Tibial artery (tissue), 4 donors: ENCODE results near the gene SUSD3.
"Not testable (repeated sequence)": the region's sequence is repeated elsewhere in the genome, so short reads cannot be mapped to it uniquely, and the experiment has no call there.

Source experiments
- DNase-seq, 2 donors: peaks; one replicate each; pipeline ENCODE4 v3.0.0-alpha.2; 2019
- H3K27ac ChIP-seq, 2 donors: fragments of 200-600 bp; sonication (generic) in 1 of 2; 1 replicate in 1 of 2; 2 replicates in 1 of 2; pipeline ENCODE4 v1.5.1; 2018 to 2019; ENCODE audit warnings: mild to moderate bottlenecking in 1 of 2
- H3K27me3 ChIP-seq, 2 donors: fragments of 200-600 bp; sonication (generic) in 1 of 2; one replicate each; pipeline versions ENCODE4 v1.5.1 to v1.6.0; 2016 to 2019
- H3K36me3 ChIP-seq, 3 donors: fragments of 200-600 bp; sonication (generic) in 2 of 3; one replicate each; pipeline ENCODE4 v1.5.1; 2016 to 2019; ENCODE audit warnings: mild to moderate bottlenecking in 2 of 3
- H3K4me1 ChIP-seq, 4 donors: fragments of 200-600 bp; sonication (generic) in 2 of 4; 1 replicate in 3 of 4; 2 replicates in 1 of 4; pipeline ENCODE4 v1.5.1; 2016 to 2019
- H3K4me3 ChIP-seq, 2 donors: fragments of 200-600 bp; sonication (generic) in 1 of 2; 1 replicate in 1 of 2; 2 replicates in 1 of 2; pipeline ENCODE4 v1.5.1; 2018 to 2019; ENCODE audit warnings: mild to moderate bottlenecking in 2 of 2
- H3K9me3 ChIP-seq, 3 donors: fragments of 200-600 bp; sonication (generic) in 1 of 3; one replicate each; pipeline ENCODE4 v1.5.1; 2016 to 2019
- intact Hi-C: fragments of 100-400 bp; cut with DNase I; formaldehyde crosslinking; loops from one replicate; pipeline ENCODE4 v1.15.0; 2023; ENCODE audit warnings: low total_unique reads
- TF ChIP-seq, protein P1 (sequence below), 2 experiments: fragments of 200-600 bp in 1 of 2; fragments of 450-650 bp in 1 of 2; IDR thresholded peaks; one replicate each; pipeline ENCODE4 v1.5.1; 2017 to 2019; ENCODE audit warnings: antibody characterized with exemption in 2 of 2, mild to moderate bottlenecking in 1 of 2, moderate library complexity in 1 of 2

Gene SUSD3

DNA sequence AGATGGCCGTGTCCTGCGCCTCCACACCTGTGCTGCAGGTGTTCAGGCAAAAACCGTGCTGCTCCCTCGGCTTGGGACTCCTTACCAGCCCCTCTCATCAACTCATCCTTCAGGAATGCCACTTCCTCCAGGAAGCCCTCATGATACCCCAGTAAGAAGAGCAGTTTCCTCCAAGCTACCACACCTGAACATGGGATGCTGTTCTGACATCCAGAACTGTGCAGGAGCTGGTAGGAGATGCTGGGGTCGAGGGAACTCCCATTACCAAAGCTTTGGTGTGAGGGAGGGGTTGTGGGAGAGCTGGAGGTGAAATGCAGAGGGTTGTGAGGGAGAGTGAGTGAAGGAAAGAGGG lies 56.5 kb downstream of the SUSD3 start:
- intact Hi-C loops: no loop called here
- no peak overlapping the region for H3K4me3 ChIP-seq
- TF ChIP-seq, protein P1, sequence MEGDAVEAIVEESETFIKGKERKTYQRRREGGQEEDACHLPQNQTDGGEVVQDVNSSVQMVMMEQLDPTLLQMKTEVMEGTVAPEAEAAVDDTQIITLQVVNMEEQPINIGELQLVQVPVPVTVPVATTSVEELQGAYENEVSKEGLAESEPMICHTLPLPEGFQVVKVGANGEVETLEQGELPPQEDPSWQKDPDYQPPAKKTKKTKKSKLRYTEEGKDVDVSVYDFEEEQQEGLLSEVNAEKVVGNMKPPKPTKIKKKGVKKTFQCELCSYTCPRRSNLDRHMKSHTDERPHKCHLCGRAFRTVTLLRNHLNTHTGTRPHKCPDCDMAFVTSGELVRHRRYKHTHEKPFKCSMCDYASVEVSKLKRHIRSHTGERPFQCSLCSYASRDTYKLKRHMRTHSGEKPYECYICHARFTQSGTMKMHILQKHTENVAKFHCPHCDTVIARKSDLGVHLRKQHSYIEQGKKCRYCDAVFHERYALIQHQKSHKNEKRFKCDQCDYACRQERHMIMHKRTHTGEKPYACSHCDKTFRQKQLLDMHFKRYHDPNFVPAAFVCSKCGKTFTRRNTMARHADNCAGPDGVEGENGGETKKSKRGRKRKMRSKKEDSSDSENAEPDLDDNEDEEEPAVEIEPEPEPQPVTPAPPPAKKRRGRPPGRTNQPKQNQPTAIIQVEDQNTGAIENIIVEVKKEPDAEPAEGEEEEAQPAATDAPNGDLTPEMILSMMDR (IDR thresholded peaks at IDR 0.05): no peak
- no peak overlapping the region for H3K27ac ChIP-seq
- peak in 1 of 2 donors; percentile 3 for DNase-seq
- H3K9me3 ChIP-seq: no peaks in the 10 kb centered on the region
- peaks cover 35 to 50% (median 47%) of the 10 kb centered on the region in 3 donors for H3K36me3 ChIP-seq
- no peaks in the 10 kb centered on the region for H3K27me3 ChIP-seq
- peaks cover 0 to 25% (median 14%) of the 10 kb centered on the region in 4 donors for H3K4me1 ChIP-seq

DNA sequence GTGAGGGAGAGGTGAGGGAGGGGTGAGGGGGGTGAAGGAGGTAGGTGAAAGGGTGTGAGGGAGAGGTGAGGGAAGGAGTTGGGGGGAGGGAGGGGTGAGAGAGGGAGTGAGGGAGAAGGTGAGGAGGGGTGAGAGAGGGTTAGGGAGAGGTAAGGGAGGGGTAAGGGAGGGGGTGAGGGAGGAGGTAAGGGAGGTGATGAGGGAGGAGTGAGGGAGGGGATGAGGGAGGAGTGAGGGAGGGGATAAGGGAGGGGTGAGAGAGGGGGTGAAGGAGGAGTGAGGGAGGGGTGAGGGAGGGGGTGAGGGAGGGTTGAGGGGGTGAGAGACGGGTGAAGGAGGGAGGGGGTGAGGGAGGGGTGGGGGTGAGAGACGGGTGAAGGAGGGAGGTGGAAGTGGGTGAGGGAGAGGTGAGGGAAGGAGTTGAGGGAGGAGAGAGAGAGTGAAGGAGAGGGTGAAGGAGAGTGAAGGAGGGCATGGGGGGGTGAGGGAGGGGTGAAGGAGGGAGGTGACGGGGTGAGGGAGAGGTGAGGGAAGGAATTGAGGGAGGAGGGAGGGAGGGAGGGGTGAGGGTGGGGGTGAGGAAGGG lies 57.1 kb downstream of the SUSD3 start:
- no peaks in the 10 kb centered on the region for H3K9me3 ChIP-seq
- no peak for DNase-seq
- intact Hi-C loops: no loop called here
- no peak overlapping the region for H3K4me3 ChIP-seq
- H3K27me3 ChIP-seq: no peaks in the 10 kb centered on the region
- H3K36me3 ChIP-seq: peaks cover 33 to 44% (median 41%) of the 10 kb centered on the region in 3 donors
- TF ChIP-seq, protein P1 (IDR thresholded peaks at IDR 0.05): no peak
- H3K27ac ChIP-seq: no peak overlapping the region
- peaks cover 0 to 31% (median 20%) of the 10 kb centered on the region in 4 donors for H3K4me1 ChIP-seq

DNA sequence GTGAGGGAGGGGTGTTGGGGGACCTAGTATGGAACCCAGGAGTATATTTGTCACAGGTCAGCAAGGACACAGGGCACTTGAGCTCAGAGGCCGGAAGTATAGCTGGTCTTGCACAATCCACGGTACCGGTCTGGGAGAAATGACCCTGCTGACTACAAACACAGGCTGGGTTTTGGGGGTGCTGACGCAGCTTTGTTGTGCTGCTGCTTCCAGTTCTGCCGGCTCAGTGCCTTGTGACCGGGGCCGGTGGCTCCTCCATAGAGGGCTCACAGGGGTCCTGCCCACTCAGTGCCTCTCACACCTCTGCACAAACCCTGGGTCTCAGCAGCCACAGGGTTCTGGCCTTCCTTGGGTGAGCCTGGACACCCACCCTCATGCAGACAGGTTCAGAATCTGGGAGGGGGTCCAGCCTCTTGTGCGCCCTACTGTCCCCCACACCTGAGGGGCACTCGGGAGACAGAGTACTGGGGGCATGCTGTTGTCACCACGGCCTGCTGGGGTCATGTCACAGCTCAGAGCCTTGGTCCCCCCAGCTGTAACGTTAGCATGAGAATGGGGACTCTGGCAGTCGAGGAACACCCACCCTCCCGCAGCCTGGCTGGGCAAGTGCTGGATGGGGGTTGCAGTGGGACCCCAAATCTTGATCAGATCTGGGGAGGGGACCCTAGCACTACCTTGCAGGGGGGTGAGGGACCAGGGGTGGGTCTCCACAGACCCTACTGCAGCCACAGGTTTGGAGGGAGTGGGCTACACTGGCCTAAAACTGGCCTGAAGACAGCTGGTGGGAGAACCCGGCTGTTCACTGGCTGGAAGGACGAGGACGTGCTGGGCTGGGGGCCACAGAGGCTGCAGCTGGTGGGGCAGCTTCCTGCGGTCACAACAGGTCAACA lies 57.8 kb downstream of the SUSD3 start:
- intact Hi-C loops: no loop called here
- H3K36me3 ChIP-seq: peaks cover 26 to 42% (median 40%) of the 10 kb centered on the region in 3 donors
- DNase-seq: peak; percentile 83 to 90
- peak overlapping the region; percentile 34 to 60 for H3K27ac ChIP-seq
- H3K9me3 ChIP-seq: no peaks in the 10 kb centered on the region
- H3K4me1 ChIP-seq: peaks cover 0 to 34% (median 23%) of the 10 kb centered on the region in 4 donors
- TF ChIP-seq, protein P1 (IDR thresholded peaks at IDR 0.05): no peak
- H3K4me3 ChIP-seq: no peak overlapping the region
- H3K27me3 ChIP-seq: no peaks in the 10 kb centered on the region

DNA sequence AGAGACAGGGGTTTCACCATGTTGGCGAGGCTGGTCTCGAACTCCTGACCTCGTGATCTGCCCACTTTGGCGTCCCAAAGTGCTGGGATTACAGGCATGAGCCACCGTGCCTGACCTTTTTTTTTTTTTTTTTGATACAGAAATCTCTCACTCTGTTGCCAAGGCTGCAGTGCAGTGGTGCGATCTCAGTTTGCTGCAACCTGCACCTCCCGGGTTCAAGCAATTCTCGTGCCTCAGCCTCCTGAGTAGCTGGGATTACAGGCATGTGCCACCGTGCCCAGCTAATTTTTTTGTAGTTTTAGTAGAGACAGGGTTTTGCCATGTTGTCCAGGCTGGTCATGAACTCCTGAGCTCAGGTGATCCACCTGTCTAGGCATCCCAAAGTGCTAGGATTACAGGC lies 59.0 kb downstream of the SUSD3 start:
- Histone ChIP-seq H3K36me3 (peaks cover 21 to 40% (median 40%) of the 10 kb centered on the region in 3 donors), H3K4me1 (peaks cover 0 to 36% (median 23%) of the 10 kb centered on the region in 4 donors)
- intact Hi-C loops, H3K9me3 ChIP-seq, H3K4me3 ChIP-seq, H3K27me3 ChIP-seq, H3K27ac ChIP-seq: not testable (repeated sequence)
- peak; percentile 10 to 32 for DNase-seq

DNA sequence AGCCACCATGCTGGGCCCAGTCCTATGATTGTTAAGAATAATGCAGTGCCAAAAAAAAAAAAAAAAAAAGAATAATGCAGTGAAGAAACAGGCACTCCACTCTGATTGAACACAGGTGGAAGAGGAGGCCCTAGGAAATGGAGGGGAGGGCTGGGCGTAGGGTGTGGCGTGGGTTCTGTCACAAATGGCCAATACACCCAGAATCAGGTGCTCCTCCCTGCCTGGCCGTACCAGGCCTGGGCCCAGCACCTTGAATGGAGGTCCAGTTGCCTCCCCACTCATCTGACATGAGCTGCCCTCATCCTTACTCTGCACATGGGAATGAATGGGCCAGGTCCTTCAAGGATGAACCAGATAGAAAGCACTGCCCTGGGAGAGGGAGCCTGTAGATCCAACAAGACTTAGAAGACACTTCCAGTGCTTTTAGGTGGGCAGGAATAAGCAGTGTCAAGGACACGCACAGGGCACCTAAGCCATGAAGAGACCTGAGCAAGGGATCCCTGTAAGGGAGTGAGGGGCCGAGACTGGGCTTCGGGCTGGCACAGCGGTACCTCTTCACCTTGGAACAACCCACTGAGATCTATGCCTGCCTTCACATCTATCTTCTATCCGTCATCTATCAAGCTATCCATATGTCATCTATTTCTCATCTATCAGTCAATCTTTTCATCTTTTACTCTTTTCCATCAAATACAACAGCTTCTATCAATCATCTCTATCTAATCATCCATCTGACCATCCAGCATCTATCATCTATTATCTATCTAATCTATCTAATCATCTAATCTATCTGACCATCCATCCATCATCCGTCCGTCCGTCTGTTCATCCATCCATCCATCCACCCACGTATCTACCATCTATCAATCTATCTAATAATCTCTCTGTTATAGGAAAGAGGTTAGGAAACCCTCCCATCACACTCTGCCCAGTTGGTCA lies 59.7 kb downstream of the SUSD3 start:
- no peaks in the 10 kb centered on the region for H3K27me3 ChIP-seq
- no peak overlapping the region for H3K4me3 ChIP-seq
- DNase-seq: peak; percentile 14 to 53
- peaks cover 0 to 36% (median 23%) of the 10 kb centered on the region in 4 donors for H3K4me1 ChIP-seq
- TF ChIP-seq, protein P1 (IDR thresholded peaks at IDR 0.05): no peak
- intact Hi-C loops: no loop called here
- no peaks in the 10 kb centered on the region for H3K9me3 ChIP-seq
- peaks cover 20 to 40% (median 40%) of the 10 kb centered on the region in 3 donors for H3K36me3 ChIP-seq
- H3K27ac ChIP-seq: no peak overlapping the region
